CD4-positive, alpha-beta T cell treated with Interleukin-2 at 100 ng/mL for 4 hours (primary cell): ENCODE data around the gene TDRD6.
"Not testable (repeated sequence)": the region's sequence is repeated elsewhere in the genome, so short reads cannot be mapped to it uniquely, and the experiment has no call there.

Experiments
- DNase-seq: peaks from one replicate; pipeline ENCODE4 v3.0.0-alpha.2; 2020; ENCODE audit warnings: low spot score

Gene TDRD6, protein sequence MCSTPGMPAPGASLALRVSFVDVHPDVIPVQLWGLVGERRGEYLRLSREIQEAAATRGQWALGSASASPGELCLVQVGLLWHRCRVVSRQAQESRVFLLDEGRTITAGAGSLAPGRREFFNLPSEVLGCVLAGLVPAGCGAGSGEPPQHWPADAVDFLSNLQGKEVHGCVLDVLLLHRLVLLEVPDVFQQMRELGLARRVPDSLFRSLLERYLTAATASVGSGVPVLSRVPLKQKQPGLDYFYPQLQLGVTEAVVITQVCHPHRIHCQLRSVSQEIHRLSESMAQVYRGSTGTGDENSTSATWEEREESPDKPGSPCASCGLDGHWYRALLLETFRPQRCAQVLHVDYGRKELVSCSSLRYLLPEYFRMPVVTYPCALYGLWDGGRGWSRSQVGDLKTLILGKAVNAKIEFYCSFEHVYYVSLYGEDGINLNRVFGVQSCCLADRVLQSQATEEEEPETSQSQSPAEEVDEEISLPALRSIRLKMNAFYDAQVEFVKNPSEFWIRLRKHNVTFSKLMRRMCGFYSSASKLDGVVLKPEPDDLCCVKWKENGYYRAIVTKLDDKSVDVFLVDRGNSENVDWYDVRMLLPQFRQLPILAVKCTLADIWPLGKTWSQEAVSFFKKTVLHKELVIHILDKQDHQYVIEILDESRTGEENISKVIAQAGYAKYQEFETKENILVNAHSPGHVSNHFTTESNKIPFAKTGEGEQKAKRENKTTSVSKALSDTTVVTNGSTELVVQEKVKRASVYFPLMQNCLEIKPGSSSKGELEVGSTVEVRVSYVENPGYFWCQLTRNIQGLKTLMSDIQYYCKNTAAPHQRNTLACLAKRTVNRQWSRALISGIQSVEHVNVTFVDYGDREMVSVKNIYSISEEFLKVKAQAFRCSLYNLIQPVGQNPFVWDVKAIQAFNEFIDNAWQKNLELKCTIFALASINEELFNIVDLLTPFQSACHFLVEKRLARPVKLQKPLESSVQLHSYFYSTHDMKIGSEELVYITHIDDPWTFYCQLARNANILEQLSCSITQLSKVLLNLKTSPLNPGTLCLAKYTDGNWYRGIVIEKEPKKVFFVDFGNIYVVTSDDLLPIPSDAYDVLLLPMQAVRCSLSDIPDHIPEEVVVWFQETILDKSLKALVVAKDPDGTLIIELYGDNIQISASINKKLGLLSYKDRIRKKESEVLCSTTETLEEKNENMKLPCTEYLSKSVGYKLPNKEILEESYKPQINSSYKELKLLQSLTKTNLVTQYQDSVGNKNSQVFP (N-terminal part only)

DNA sequence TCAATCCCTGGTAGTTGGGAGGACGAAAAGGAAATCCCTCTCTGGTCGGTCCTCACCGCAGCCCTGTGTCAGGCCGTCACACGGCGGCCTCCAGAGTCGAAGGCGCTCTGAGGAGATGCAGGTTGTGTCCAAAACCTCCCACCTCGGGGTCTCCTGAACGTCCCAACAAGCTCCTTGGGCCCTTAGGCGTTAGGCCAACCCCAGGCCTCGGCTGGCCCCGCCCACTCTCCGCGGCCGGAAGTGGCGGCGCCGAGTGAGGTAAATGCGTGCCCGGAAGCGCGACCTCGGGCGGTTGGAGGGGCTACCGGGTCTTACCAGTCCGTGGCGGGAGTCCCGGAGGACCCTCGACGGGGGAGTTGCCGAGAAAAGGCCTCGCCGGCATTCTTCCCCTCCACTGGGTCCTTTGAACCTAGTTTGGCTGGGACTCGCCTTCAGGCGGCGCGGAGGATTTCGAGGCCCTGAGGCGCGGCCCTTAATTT is at the start of gene TDRD6:
Gene TDRD6, plus strand, starts transcription at position 267 of the 479 bp plus-strand sequence. CDS start 244 bp downstream, outside the sequence.
- no peak for DNase-seq

DNA sequence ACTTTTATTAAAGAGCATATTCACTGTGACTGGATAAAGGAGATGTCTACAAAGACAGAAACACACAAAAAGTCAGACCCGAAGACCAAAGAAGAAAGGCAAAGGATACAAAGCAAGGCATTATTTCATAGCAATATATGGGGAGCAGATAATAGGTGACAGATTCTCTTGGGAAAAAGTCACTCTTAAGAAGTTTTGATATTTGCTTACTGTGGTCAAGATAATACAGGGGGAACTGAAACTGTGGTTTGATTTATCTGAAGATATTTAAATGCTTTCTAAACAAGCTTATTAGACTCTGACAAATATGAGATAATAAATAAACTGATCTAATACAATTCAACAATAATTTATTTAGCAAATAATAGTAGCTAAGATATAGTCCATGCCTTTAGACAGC is 49.8 kb upstream of the TDRD6 start:
- no peak for DNase-seq

DNA sequence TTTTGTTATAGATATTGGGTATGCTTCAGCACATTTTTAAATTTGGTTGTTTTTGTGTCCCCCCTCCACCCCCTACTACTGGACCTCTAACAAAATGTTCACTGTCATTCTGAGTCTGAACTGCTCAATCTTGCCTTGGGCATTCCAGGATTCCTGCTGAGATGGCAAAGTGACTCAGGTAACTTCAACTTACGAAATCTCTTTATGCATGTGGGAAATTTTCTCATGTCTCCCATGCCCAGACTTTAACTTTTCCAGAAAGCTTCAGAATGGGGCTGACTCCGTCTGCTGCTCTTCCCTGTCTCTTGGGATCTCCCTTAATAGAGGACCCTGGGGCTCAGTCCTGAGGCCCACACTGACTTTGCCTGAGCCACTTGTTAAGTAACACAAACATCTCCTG is 49.0 kb upstream of the TDRD6 start:
- no peak for DNase-seq

DNA sequence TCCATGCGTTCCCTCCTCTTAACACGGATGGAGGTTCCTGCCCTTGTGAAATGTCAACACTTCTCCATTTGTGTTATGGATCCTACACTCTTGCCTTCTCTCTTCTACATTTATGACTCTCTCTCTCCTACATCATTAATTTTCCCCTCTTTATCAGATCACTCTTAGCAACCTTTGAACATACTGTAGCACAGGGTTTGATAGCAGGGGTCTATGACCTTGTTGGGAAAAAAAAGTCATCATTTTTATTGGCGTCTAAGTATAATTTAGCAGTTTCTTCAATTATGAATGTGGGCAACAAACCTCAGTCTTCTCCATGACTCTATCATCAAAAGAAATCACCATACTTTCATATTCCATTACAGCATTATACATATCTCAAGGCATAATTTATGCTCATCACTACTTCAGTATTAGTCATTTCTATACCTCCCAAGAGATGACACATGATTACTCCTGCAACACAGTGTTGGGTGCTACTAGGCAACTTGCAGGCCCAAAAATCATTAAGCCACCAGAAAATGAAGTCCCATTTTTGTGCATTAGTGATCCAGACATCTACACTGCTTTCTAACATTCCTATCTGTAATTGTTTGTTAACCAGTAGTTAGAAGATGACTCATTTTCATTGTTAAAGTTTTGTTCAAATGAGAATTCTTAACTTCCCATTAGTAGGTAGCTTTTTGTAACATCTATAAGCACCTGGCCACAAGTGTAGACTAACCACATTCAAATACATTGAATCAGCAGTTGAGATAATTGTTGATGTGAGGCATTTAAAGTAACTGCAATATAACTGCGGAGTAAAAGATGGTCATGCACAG is 44.5 kb upstream of the TDRD6 start:
- no peak for DNase-seq

DNA sequence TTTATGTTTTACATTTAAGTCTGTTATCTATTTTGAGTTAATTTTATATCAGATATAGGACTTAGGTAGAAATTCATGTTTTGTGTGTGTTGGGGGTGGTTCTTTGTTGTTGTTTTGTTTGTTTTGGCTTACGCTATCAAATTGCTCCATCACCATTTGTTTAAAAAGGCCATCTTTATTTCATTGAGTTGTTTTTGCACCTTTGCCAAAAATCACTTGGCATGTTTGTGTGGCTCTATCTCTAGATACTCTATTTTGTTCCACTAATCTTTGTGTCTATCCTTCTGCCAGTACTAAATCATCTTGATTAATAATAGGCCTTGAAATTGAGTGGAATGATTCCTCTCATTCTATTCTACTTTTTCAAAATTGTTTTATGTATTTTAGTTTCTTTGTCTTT is 42.4 kb upstream of the TDRD6 start:
- DNase-seq, result no peak

DNA sequence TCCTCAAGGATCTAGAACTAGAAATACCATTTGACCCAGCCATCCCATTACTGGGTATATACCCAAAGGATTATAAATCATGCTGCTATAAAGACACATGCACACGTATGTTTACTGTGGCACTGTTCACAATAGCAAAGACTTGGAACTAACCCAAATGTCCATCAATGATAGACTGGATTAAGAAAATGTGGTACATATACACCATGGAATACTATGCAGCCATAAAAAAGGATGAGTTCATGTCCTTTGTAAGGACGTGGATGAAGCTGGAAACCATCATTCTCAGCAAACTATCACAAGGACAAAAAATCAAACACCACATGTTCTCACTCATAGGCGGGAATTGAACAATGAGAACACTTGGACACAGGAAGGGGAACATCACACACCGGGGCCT is 39.6 kb upstream of the TDRD6 start:
- not testable (repeated sequence) for DNase-seq

- no peak for DNase-seq
Measured at GRCh38 chr6:46648869-46649492, 38.7 kb upstream of the TDRD6 start.

- DNase-seq, result no peak
Measured at GRCh38 chr6:46651006-46651405, 36.7 kb upstream of the TDRD6 start.

- no peak for DNase-seq
Measured at GRCh38 chr6:46651816-46652215, 35.9 kb upstream of the TDRD6 start.

- DNase-seq, result no peak
Measured at GRCh38 chr6:46652232-46652602, 35.5 kb upstream of the TDRD6 start.

- DNase-seq, result peak; percentile 64
Measured at GRCh38 chr6:46652603-46653438, 34.9 kb upstream of the TDRD6 start, which contains the start of the genes CYP39A1 and SLC25A27. Gene CYP39A1, minus strand, starts transcription at chr6:46652818. Its CDS starts 236 bp downstream, at chr6:46652582. Gene SLC25A27, plus strand, starts transcription at chr6:46652975. Its CDS starts 218 bp downstream, at chr6:46653193.

GRCh38 chr6:46653439-46654195 is 34.1 kb upstream of the TDRD6 start:
- no peak for DNase-seq

DNA sequence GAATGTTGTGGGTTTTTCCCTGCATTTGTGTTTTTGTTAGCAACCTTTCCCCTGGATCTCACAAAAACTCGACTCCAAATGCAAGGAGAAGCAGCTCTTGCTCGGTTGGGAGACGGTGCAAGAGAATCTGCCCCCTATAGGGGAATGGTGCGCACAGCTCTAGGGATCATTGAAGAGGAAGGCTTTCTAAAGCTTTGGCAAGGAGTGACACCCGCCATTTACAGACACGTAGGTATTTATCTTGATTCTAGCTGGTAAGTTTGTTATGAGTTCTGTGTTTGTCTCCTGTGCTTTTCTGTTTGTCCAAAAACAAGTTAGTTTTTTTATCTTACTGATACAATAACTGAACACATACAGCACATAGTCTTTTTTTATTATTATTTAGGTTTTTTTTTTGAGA is 31.9 kb upstream of the TDRD6 start:
- DNase-seq, result no peak

DNA sequence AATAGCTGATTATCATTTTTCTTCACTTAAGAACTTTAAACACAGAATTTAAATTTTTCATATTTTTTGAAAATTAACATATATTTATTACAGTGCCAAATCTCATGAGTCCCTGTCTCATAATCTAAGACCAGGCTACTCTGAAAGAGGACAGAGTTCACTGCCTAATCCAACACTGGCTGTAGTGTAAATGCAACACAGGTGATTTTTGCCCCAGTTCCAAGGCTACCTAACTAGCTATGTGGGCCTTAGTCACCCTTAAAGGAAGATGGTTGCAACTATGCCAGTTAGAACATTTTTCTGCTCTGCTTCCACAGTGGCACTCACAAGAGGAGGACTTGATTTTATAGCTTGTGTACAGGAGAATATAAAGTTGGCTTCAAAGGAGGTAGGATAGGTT is 30.0 kb upstream of the TDRD6 start:
- no peak for DNase-seq

GRCh38 chr6:46661483-46661882 is 26.2 kb upstream of the TDRD6 start:
- no peak for DNase-seq

DNA sequence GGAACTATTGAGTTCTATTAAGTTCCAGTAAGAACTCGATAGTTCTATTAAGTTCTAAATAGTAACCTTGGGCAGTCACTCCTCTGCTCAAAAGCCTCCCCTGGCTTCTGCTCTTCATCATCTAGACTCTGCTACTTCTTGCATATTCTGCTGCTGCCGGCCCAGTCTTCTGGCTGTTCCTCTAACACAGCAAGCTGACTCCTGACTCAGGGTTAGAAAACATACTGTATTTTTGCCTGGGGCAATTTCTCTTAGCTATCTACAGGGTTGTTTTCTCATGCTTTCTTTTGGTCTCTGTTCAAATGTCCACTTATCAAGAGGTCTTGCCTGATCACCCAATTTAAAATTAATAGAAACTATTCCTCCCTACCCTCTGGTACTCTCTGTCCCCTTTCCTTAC is 20.3 kb upstream of the TDRD6 start:
- DNase-seq, result no peak

DNA sequence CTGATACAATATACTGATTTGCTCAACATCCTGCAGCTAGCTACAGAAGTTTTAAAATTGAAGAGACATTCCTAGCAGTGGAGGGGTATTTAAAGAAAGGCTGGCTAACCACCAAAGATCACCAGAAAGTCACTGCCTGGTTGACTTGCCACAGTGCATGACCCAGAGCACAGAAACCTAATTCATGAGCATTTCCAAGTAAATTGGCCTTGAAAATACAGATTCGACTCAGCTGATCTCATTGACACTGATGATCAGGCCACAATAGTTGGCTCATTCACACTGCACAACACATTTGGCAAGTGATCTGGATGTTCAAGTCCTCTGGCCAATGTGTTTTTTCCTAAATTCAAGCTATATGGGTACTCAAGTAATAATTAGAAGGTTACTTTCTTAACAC is 13.3 kb upstream of the TDRD6 start:
- DNase-seq, result no peak

DNA sequence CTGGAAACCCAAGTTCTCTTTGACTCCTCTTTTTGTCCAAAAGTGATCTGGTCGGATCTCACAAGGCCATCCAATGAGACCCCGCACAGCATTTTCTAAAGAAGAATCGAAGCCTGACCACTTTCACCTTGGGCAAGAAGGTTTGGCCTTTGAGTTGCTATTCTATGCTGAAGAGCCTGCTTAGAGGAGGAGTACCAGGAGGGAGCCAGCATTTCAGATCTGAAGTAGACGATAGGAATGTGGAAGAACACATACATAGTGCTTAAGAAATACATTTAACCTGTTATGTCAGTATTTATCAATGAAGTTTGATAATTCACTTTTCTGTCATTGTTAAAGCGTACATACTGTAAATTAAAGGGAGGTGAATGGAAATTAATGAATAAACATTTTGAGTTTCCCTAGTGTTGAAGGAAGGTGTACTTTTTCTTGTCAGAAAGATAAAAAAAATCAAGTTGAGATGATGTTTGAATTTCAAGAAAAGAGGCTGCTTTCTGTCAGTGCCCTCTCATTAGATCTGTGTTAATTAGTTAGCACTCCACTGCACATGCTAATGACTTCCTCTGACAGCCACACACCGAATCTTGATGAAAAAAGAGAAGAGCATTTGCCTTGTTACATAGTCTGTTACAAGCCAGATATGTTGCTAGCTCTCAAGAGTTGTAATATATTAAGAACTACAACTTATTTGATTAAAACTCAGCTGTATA is 10.9 kb upstream of the TDRD6 start:
- DNase-seq, result no peak
